Epithelial cell of proximal tubule (primary cell): Measurements from ENCODE around the gene FBXL7. TPM values are rescaled to one million over a fixed set of nuclear protein-coding genes. Genes with fewer than 3 reads are reported as not detected.

Source experiments
- DNase-seq: peaks from one replicate; pipeline ENCODE4 v3.0.0-alpha.2; 2011; ENCODE audit warnings: low read depth
- H3K4me3 ChIP-seq: 2 replicates; pipeline ENCODE4 v1.5.1; 2011; ENCODE audit warnings: low read depth, mild to moderate bottlenecking, low read length
- CTCF ChIP-seq: conservative IDR thresholded peaks from 2 replicates; pipeline ENCODE4 v1.5.1; 2012; ENCODE audit warnings: low read depth, mild to moderate bottlenecking, low read length
- total RNA-seq: library from RNA; depleted of rRNA; stranded (reverse); fragments of >200 nt; gene quantifications from 2 replicates; pipeline ENCODE4 v1.2.3, GENCODE V29; 2015

The FBXL7 gene
- total RNA-seq, 1 donor from 2014 or later: 5.6 TPM

DNA sequence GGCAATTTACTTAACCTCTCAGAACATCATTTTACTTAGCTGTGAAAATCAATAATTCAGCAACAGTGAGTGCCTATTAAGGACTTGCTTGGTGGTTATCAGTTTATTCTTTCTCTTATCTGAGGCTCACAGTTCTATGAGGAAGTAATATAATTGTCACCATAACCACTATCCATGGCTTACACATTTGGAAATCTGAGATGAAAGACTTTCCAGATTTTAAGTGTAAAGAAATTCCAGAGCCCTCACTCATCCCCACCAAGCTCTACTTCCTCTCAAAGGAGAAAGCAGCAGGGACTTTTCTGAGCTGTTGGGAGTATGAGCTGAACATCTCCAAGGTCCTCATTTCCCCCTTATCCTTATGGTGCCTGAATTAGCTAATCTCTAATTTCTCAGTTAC lies 321.5 kb downstream of the FBXL7 start:
- no peak for DNase-seq
- no peak overlapping the region for H3K4me3 ChIP-seq
- TF ChIP-seq CTCF: no peak

- TF ChIP-seq CTCF: no peak
- no peak overlapping the region for H3K4me3 ChIP-seq
- DNase-seq: no peak
Observed at GRCh38 chr5:15823398-15823797, 323.4 kb downstream of the FBXL7 start.

DNA sequence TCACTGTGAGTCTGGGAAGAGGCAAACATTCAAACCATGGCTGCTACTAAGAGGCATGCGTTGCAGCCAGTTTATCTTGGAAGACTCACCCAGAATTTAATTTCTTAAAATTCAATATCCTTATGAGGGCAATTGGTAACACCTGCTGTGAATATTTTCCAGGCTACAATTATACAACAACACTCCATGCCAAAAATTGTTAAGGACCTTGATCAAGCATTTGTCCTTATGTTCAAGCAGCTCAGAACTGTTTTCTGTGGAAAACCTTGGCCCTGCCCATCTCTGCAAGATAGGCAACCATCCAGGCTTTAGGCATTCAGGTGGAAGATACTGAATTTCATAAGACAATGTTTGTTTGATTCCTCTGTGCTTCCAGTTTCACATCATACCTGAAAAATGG lies 327.8 kb downstream of the FBXL7 start:
- no peak for TF ChIP-seq CTCF
- no peak for DNase-seq
- no peak overlapping the region for H3K4me3 ChIP-seq

DNA sequence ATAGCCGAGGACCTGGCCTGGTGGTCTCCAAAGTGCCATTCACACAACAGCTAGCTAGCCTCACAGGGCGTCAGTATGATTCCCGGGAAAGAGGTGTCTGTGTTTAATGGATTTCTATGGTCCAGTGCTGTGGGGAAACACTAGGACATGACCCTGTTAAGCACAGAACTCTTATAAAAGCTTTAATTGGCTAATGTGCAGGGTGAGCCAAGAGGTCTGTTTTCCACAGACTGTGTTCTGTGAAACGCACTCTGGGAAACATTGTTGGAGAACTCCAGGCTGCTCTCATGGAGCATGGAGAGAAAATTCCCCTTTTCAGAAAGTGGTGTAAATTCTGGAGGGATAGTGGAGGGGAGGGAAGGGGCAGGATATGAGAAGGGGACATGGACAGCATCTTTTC lies 331.4 kb downstream of the FBXL7 start:
- TF ChIP-seq CTCF: no peak
- no peak for DNase-seq
- no peak overlapping the region for H3K4me3 ChIP-seq

- TF ChIP-seq CTCF: no peak
- no peak overlapping the region for H3K4me3 ChIP-seq
- DNase-seq: no peak
Observed at GRCh38 chr5:15833365-15833764, 333.4 kb downstream of the FBXL7 start.

DNA sequence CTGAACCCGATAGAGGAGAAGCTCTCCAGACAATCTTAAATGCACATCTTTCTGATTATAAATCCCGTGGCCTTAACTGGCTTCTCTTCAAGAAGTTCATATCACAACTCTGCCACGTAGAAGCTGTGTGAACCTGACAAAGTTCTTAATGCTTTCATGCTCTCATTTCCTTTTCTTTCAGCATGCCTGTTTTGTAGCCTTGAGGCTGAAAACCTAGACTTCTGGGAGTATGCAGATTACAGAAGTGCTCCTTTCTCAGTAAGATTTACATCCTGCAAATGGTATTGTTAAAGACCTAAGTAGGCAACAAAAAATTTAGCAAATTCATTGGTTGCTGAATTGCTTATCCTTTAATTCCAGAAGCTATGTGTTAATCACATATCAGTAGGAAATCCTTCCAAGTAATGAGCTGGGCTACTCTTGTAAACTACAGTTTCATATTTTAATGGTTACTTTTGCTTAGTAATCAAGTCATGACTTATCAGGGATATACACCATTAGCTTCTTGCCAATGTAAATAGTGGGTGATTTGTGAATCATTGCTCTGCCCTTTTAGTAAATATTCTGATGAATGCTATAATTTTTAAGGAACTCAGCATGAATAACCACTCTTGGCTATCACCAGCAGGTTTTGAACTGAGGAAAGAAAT lies 334.7 kb downstream of the FBXL7 start:
- TF ChIP-seq CTCF: no peak
- no peak for DNase-seq
- no peak overlapping the region for H3K4me3 ChIP-seq

DNA sequence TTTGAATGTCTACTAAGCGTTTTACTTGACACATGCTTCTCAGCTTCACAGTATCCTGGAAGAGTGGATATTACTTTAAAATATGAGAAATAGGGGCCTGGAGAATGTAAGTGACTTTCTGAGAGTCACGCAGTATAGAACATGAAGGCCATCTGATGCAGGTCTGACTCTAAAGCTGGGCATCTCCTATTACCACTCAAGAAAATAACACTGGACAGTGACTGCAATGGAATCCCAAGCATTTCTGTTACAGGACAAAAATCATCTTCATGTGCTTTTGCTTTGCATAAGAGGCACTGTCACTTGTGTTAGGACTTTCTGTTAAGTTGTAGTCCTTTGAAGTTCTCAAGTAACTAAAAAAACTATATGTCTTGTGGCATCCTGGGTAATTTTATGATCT lies 335.5 kb downstream of the FBXL7 start:
- no peak overlapping the region for H3K4me3 ChIP-seq
- TF ChIP-seq CTCF: no peak
- no peak for DNase-seq
